ENCODE measurements around the gene NEGR1. TPM values are rescaled to one million over a fixed set of nuclear protein-coding genes. Genes with fewer than 3 reads are reported as not detected.

The NEGR1 gene
- total and polyA plus RNA-seq, 10 donors, result 0.07 to 1.3 (median 0.54) TPM

DNA sequence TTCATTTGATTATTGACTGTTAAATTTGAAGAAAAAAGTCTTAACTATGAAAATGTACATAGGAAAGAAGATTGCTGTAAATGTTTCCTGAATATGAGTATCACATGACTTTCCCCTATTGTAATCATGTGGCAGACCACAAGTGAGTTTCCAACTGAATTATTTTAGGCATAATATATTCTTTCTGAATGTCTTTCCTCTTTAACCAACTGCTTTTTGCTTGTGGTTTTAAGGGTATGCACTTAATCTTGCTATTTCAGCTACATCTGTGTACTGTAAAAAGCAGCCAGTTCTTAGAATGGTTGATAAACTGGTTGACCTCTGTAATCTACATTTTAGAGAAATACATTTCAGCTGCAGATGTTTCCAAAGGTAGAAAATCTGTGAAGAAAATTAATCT lies 400.7 kb downstream of the NEGR1 start:
- no peak overlapping the region for H3K4me3 ChIP-seq
- TF ChIP-seq, protein P1, sequence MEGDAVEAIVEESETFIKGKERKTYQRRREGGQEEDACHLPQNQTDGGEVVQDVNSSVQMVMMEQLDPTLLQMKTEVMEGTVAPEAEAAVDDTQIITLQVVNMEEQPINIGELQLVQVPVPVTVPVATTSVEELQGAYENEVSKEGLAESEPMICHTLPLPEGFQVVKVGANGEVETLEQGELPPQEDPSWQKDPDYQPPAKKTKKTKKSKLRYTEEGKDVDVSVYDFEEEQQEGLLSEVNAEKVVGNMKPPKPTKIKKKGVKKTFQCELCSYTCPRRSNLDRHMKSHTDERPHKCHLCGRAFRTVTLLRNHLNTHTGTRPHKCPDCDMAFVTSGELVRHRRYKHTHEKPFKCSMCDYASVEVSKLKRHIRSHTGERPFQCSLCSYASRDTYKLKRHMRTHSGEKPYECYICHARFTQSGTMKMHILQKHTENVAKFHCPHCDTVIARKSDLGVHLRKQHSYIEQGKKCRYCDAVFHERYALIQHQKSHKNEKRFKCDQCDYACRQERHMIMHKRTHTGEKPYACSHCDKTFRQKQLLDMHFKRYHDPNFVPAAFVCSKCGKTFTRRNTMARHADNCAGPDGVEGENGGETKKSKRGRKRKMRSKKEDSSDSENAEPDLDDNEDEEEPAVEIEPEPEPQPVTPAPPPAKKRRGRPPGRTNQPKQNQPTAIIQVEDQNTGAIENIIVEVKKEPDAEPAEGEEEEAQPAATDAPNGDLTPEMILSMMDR (IDR thresholded peaks at IDR 0.05 in 8 of 11, conservative IDR thresholded peaks at IDR 0.05 in 3 of 11), result no peak
- TF ChIP-seq POLR2AphosphoS5 (IDR thresholded peaks at IDR 0.05), result no peak
- no peak for TF ChIP-seq POLR2A (IDR thresholded peaks at IDR 0.05)
- no peaks in the 10 kb centered on the region for H3K36me3 ChIP-seq
- H3K4me1 ChIP-seq, result no peaks in the 10 kb centered on the region
- no peaks in the 10 kb centered on the region for H3K27me3 ChIP-seq (replicated peaks in 1 of 7)
- DNase-seq, result no peak
- intact Hi-C loops (cut with DNase I; ENCODE audit: low total_unique reads), result no loop called here
- H3K9me3 ChIP-seq, result no peaks in the 10 kb centered on the region
- H3K27ac ChIP-seq, result no peak overlapping the region

DNA sequence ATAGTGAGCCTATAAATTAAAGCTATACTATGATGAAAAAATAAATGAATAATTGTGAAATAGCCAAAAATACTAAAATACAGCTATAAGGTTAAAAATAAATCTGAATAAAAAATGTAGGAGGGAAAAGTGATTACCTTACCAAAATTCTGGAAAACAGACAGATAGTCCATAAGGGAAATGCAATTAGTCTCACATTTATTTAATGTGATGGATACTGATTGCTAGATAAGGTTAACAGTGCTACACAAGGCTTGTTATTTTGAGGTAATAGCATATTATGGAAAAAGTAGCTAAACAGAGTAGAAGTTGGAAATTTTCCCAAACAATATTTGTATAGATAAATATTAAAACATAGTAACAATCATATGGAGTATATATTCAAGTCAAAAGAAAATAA lies 413.0 kb downstream of the NEGR1 start:
- no peaks in the 10 kb centered on the region for H3K27me3 ChIP-seq (replicated peaks in 1 of 7)
- H3K4me1 ChIP-seq, result no peaks in the 10 kb centered on the region
- H3K4me3 ChIP-seq, result no peak overlapping the region
- no peak for DNase-seq
- no peaks in the 10 kb centered on the region for H3K9me3 ChIP-seq
- intact Hi-C loops (cut with DNase I; ENCODE audit: low total_unique reads), result no loop called here
- H3K27ac ChIP-seq, result no peak overlapping the region
- TF ChIP-seq POLR2AphosphoS5 (IDR thresholded peaks at IDR 0.05) (no peak), POLR2A (IDR thresholded peaks at IDR 0.05) (no peak)
- TF ChIP-seq, protein P1 (IDR thresholded peaks at IDR 0.05 in 8 of 11, conservative IDR thresholded peaks at IDR 0.05 in 3 of 11), result no peak
- H3K36me3 ChIP-seq, result no peaks in the 10 kb centered on the region

DNA sequence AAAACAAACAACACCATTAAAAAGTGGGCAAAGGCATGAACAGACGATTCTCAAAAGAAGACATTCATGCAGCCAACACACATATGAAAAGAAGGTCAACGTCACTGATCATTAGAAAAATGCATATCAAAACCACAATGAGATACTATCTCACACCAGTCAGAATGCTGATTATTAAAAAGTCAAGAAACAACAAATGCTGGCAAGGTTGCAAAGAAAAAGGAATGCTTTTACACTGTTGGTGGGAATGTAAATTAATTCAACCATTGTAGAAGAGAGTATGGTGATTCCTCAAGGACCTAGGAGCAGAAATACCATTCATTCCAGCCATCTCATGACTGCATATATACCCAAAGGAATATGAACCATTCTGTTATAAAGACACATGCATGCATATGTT lies 419.6 kb downstream of the NEGR1 start:
- DNase-seq, result no peak
- WGBS, 5 donors, result 56 to 86% (median 69%) methylated on average over 2 of the region's 2 CpGs
- Histone ChIP-seq H3K4me1 (no peaks in the 10 kb centered on the region), H3K27me3 (replicated peaks in 1 of 7) (no peaks in the 10 kb centered on the region), H3K27ac (no peak overlapping the region), H3K9me3 (no peaks in the 10 kb centered on the region), H3K4me3 (no peak overlapping the region), H3K36me3 (no peaks in the 10 kb centered on the region)
- intact Hi-C loops (cut with DNase I; ENCODE audit: low total_unique reads), result no loop called here
- TF ChIP-seq, protein P1 (IDR thresholded peaks at IDR 0.05 in 8 of 11, conservative IDR thresholded peaks at IDR 0.05 in 3 of 11), result no peak
- TF ChIP-seq POLR2A (IDR thresholded peaks at IDR 0.05) (no peak), POLR2AphosphoS5 (IDR thresholded peaks at IDR 0.05) (no peak)

DNA sequence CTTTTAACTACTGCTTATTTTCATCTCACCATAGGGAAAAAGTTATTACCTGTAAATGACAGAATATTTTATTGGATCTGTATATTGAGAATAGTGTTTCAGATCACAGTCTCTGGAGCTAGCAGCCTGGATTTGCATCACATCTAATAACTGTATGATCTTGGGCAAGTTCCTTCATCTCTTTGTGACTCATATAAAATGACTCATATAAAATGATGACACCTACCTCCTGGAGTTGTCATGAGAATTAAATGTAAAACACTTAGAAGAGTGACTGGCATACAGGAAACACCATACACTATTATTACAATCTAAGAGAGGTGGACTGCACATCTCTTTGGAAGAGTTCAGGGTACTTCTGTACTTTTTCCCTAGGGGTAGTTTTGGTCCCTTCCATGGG lies 421.3 kb downstream of the NEGR1 start:
- no peaks in the 10 kb centered on the region for H3K9me3 ChIP-seq
- intact Hi-C loops (cut with DNase I; ENCODE audit: low total_unique reads), result no loop called here
- H3K36me3 ChIP-seq, result no peaks in the 10 kb centered on the region
- H3K27me3 ChIP-seq (replicated peaks in 1 of 7), result no peaks in the 10 kb centered on the region
- H3K27ac ChIP-seq, result no peak overlapping the region
- TF ChIP-seq POLR2A (IDR thresholded peaks at IDR 0.05) (no peak), POLR2AphosphoS5 (IDR thresholded peaks at IDR 0.05) (no peak)
- TF ChIP-seq, protein P1 (IDR thresholded peaks at IDR 0.05 in 8 of 11, conservative IDR thresholded peaks at IDR 0.05 in 3 of 11), result no peak
- no peak for DNase-seq
- H3K4me3 ChIP-seq, result no peak overlapping the region
- no peaks in the 10 kb centered on the region for H3K4me1 ChIP-seq
